Epithelial cell of proximal tubule (primary cell): ENCODE data around the gene DISP2. TPM values are rescaled to one million over a fixed set of nuclear protein-coding genes. Genes with fewer than 3 reads are reported as not detected.

Experiments used
- DNase-seq: peaks from one replicate; pipeline ENCODE4 v3.0.0-alpha.2; 2011; ENCODE audit warnings: low read depth
- H3K4me3 ChIP-seq: 2 replicates; pipeline ENCODE4 v1.5.1; 2011; ENCODE audit warnings: low read depth, mild to moderate bottlenecking, low read length
- CTCF ChIP-seq: conservative IDR thresholded peaks from 2 replicates; pipeline ENCODE4 v1.5.1; 2012; ENCODE audit warnings: low read depth, mild to moderate bottlenecking, low read length
- total RNA-seq: library from RNA; depleted of rRNA; stranded (reverse); fragments of >200 nt; gene quantifications from 2 replicates; pipeline ENCODE4 v1.2.3, GENCODE V29; 2015

The DISP2 gene
- total RNA-seq, 1 donor from 2014 or later, result 0.40 TPM

GRCh38 chr15:40347559-40348473 lies 10.2 kb upstream of the DISP2 start:
- no peak overlapping the region for H3K4me3 ChIP-seq
- TF ChIP-seq CTCF, result no peak
- no peak for DNase-seq

DNA sequence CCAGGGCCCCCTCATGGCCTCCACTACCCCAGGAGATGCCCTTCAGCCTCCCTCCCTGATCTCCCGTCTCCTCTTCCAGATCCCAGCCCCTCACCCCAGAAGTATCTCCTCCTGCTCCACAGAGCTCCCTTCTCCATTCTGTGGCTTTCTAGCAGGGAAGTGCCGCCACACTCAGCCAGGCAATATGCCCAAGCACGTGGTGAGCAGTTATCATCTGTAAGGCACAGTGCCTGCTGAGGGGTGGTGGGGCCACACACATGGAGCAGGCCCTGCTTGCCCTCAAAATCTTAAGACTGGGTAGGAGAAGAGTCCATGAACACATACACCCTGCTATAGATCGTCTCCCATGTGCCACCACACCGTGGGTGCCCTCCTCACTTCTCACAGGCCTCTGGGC lies 9.5 kb upstream of the DISP2 start:
- TF ChIP-seq CTCF, result no peak
- no peak for DNase-seq
- H3K4me3 ChIP-seq, result no peak overlapping the region

DNA sequence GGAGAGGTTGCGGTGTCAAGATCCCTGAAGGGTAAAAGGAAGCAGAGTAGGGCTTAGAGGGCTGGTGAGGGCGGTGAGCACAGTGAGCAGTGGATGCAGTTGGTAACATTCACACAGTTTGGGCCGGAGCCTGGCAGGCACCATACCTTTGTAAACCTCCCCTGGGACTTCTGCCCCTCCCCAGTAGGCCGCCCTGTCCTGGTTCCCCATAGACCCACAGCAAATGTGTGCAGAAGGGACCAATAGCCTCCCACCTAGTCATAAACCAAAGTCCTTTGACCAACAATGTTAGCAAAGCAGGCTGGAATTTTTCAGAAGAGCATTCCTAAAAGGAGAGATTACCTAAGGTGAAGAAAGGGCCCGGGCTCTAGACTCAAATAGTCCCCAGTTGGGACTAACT lies 8.9 kb upstream of the DISP2 start:
- no peak for TF ChIP-seq CTCF
- no peak for DNase-seq
- H3K4me3 ChIP-seq, result no peak overlapping the region

DNA sequence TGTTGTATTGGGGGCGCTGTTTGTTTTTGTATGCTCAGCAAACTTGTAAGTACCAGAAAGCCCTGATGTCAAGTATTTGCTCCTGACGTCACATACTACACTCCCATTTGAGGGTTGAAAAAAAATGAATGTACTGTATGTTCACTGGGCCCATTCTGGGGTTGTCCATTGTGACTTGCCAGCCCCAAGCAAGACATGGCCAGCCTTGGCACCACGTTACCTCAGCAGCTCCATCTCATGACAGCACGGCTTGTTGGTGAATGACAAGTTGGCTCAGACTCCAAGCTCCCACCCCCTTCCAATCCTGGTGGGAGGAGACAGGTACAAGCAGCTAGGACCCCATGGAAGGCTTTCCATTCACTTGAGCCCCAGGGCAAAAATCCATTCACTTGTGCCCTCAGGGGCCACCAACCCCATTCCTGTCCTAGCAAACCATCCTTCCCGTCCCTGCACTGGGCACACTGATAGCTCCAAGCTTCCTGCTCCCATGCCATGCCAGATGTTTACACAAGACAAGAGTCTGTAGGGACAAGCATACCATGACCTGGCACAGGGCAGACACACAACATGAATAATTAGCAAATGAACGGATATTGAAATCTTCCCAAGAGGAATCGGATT lies 5.6 kb upstream of the DISP2 start:
- DNase-seq, result no peak
- H3K4me3 ChIP-seq, result no peak overlapping the region
- no peak for TF ChIP-seq CTCF

DNA sequence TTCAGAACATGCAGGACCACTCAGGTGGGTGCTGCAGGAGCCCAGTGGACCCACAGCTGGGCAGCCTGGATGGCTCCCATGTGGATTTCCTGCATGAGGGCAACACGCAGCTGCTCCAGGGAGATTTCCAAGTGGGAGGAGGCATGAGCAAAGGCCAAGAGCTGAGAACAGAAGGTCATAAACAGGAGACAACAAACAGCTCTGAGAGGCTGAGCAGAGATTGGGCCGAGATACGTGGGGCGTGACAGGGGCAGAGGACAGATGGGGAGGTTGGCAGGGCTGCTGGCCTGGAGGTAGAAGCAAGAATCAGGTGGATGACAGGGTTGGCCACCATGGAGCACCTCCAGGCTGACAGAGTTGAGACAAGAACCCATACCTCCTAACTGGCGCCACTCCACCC lies 4.3 kb upstream of the DISP2 start:
- no peak for TF ChIP-seq CTCF
- no peak overlapping the region for H3K4me3 ChIP-seq
- no peak for DNase-seq

GRCh38 chr15:40354408-40355171 lies 3.4 kb upstream of the DISP2 start:
- no peak overlapping the region for H3K4me3 ChIP-seq
- DNase-seq, result no peak
- TF ChIP-seq CTCF, result peak; percentile 67
